GM23248 (cell line): ENCODE results near the gene HOTAIR. TPM values are rescaled to one million over a fixed set of nuclear protein-coding genes. Genes with fewer than 3 reads are reported as not detected.

Experiments used
- DNase-seq: peaks from one replicate; pipeline ENCODE4 v3.0.0-alpha.2; 2015
- H2AFZ ChIP-seq: fragments of 200-600 bp; sonication (generic); 2 replicates; pipeline ENCODE4 v1.6.1; 2016; ENCODE audit warnings: antibody characterized with exemption
- H3F3A ChIP-seq: fragments of 200-600 bp; sonication (generic); 2 replicates; pipeline ENCODE4 v1.6.1; 2016; ENCODE audit warnings: mild to moderate bottlenecking, antibody characterized with exemption, mixed run types; ENCODE audit not compliant: insufficient read depth
- H3K27ac ChIP-seq: fragments of 200-600 bp; sonication (generic); 2 replicates; pipeline ENCODE4 v1.5.1; 2016; ENCODE audit warnings: mild to moderate bottlenecking
- H3K27me3 ChIP-seq: fragments of 200-600 bp; sonication (generic); replicated peaks from 2 replicates; pipeline ENCODE4 v1.6.1; 2016; ENCODE audit warnings: mild to moderate bottlenecking; ENCODE audit not compliant: insufficient read depth
- H3K36me3 ChIP-seq: fragments of 200-600 bp; sonication (generic); 2 replicates; pipeline ENCODE4 v1.6.1; 2016; ENCODE audit warnings: low read depth, mild to moderate bottlenecking
- H3K4me1 ChIP-seq: fragments of 200-600 bp; sonication (generic); 2 replicates; pipeline ENCODE4 v1.6.1; 2016; ENCODE audit warnings: mild to moderate bottlenecking; ENCODE audit not compliant: insufficient read depth
- H3K4me2 ChIP-seq: fragments of 200-600 bp; sonication (generic); one replicate; pipeline ENCODE4 v1.6.1; 2016; ENCODE audit warnings: mild to moderate bottlenecking; ENCODE audit not compliant: unreplicated experiment
- H3K4me3 ChIP-seq: fragments of 200-600 bp; sonication (generic); 2 replicates; pipeline ENCODE4 v1.5.1; 2016; ENCODE audit warnings: mild to moderate bottlenecking
- H3K79me2 ChIP-seq: fragments of 200-600 bp; sonication (generic); 2 replicates; pipeline ENCODE4 v1.6.1; 2016; ENCODE audit warnings: mild to moderate bottlenecking; ENCODE audit not compliant: insufficient read depth
- H3K9ac ChIP-seq: fragments of 200-600 bp; sonication (generic); 2 replicates; pipeline ENCODE4 v1.6.1; 2016; ENCODE audit warnings: mild to moderate bottlenecking
- H3K9me2 ChIP-seq: fragments of 200-600 bp; sonication (generic); 2 replicates; pipeline ENCODE4 v1.6.1; 2016; ENCODE audit warnings: mixed run types, mild to moderate bottlenecking, moderate library complexity; ENCODE audit not compliant: insufficient read depth
- H3K9me3 ChIP-seq: fragments of 200-600 bp; sonication (generic); one replicate; pipeline ENCODE4 v1.6.1; 2017; ENCODE audit warnings: low read depth
- H4K20me1 ChIP-seq: fragments of 200-600 bp; sonication (generic); 2 replicates; pipeline ENCODE4 v1.6.0; 2016; ENCODE audit not compliant: insufficient read depth
- EZH2 ChIP-seq: fragments of 200-600 bp; sonication (generic); IDR thresholded peaks from 2 replicates; pipeline ENCODE4 v1.6.1; 2018; ENCODE audit warnings: antibody characterized with exemption, mild to moderate bottlenecking; ENCODE audit not compliant: insufficient read depth, poor library complexity, severe bottlenecking
- EZH2phosphoT487 ChIP-seq: fragments of 200-600 bp; sonication (generic); IDR thresholded peaks from 2 replicates; pipeline ENCODE4 v1.6.1; 2018; ENCODE audit warnings: antibody characterized with exemption, moderate library complexity, mild to moderate bottlenecking, low read depth; ENCODE audit not compliant: insufficient read depth
- WGBS, 2 experiments: methylation state at CpG; one replicate each; pipeline ENCODE4 v1.1.6; 2015 to 2017; ENCODE audit warnings: low lambda C conversion rate in 2 of 2, low coverage in 1 of 2; ENCODE audit errors: missing lambda C conversion rate in 2 of 2; 5-methylcytosine and 5-hydroxymethylcytosine counted together
- in situ Hi-C: fragments of 300-500 bp; cut with MboI; formaldehyde crosslinking; loops from 2 replicates; pipeline ENCODE4 v1.15.0; 2020
- polyA plus RNA-seq: library from polyadenylated mRNA; unstranded; fragments of >200 nt; fragmentation: Nextera tagmentation; extraction: Ambion mirVana; gene quantifications from 2 replicates; pipeline ENCODE4 v1.2.1, GENCODE V29; 2016
- total RNA-seq: library from RNA; depleted of rRNA; stranded (reverse); fragments of >200 nt; shearing (Covaris generic); gene quantifications from 2 replicates; pipeline ENCODE4 v1.2.3, GENCODE V29; 2014; rRNA removed

Gene HOTAIR
- total RNA-seq (not detected in 2 replicates), polyA plus RNA-seq (not detected in 2 replicates)

DNA sequence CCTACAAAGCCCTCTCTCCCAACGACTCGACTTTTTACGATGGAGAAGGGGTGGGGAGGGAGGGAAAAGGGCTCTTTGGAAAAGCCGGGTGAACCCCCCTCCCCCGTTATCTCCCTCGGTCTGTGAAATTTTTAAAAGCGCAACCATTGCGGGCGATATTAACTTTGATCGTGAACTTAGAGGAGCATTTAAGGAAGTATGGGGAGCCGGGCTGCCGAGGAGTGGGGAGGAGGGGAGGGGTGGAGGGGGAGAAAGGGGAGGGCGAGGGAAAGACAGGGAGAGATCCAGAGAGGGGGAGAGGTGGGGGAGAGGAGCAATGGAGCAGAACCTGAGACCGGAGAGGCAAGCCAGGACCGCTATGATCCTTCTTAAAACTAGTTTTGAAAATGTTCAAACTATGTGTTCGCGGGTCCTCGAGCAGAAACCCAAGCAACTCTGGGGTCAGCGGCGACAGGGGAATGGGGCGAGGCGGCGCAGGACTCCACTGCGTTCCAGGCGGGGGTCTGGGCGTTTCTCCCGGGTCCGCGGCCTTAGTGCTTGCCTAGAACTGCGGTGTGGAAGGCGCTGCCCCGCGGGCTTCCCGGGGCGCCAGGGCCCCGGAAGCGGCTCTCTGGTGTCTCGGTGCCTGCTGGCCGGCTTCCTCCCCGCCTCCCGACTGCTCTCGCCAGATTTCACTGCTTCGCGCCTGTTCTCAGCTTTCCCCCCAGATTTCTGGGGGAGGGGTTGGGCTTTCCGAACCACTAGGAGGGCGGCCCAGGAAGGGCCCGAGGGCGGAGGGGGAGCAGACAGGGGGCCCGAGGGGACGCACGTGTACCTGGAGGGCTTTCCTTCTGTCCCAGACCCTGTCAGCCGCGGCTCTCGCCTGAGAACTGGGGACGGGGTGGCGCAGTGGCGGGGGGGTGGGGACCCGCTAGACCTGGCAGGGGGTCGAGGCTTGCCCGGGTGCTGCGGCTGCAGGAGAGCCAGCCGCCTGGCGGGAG lies at the start of gene HOTAIR:
HOTAIR (minus strand) TSS at position 871 of the 980 bp plus-strand sequence.
- H3K27ac ChIP-seq = no peak within 1 kb of the TSS
- H3K36me3 ChIP-seq = no peaks in the 10 kb centered on the region
- no peaks in the 10 kb centered on the region for H3K4me1 ChIP-seq
- peak within 1 kb of the TSS; percentile 67 for H3K4me2 ChIP-seq
- TF ChIP-seq EZH2phosphoT487 (0 out of 2 replicates have a peak, but pooled peaks have one; percentile 72), EZH2 (peak; percentile 72)
- DNase-seq = peak; percentile 54
- H4K20me1 ChIP-seq = no peaks in the 10 kb centered on the region
- H3K4me3 ChIP-seq = peak within 1 kb of the TSS; percentile 45
- peak within 1 kb of the TSS; percentile 37 for H2AFZ ChIP-seq
- H3K9me2 ChIP-seq = no peaks in the 10 kb centered on the region
- peaks cover 99% of the 10 kb centered on the region for H3K27me3 ChIP-seq
- no peaks in the 10 kb centered on the region for H3K9me3 ChIP-seq
- in situ Hi-C loops = no loop called here
- 2 to 3% methylated on average over 39 to 60 of the region's 63 CpGs for WGBS, 2 experiments
- no peak within 1 kb of the TSS for H3K9ac ChIP-seq
- H3K79me2 ChIP-seq = no peaks in the 10 kb centered on the region
- H3F3A ChIP-seq = no peaks in the 10 kb centered on the region

DNA sequence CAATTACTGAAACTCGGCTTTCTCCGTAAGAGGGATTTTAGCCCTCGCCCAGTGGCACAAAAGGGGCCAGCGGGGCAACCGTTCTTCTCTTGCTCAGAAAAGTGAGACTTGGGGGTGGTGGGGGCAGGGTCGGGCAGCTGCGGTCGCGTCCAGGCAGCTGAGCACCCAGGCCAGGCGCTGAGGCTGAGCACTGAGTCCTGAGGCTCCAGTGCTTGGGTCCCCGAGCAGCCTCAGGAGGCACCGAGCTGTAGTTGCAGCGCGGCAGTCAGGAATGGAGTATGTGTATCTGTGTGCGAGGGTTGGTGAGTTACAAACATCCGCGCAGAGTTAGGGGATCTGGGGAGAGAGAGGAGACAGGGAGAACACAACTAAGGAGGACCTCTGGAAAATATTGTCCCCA lies 49.4 kb upstream of the HOTAIR start:
- H3K27ac ChIP-seq = peak overlapping the region; percentile 99
- H3K36me3 ChIP-seq = no peaks in the 10 kb centered on the region
- H3K4me3 ChIP-seq = peak overlapping the region; percentile 77
- H3K79me2 ChIP-seq = peaks cover 100% of the 10 kb centered on the region
- H2AFZ ChIP-seq = peak overlapping the region; percentile 47
- in situ Hi-C loops = loop anchor here (10.0 kb wide), 1 partner anchor 171 kb away; no protein-coding TSS in a partner anchor
- DNase-seq = peak; percentile 75
- TF ChIP-seq EZH2 (no peak), EZH2phosphoT487 (no peak; the same call in 1 of the 2 replicates)
- peaks cover 28% of the 10 kb centered on the region; the same call in 1 of the 2 replicates for H3F3A ChIP-seq
- no peaks in the 10 kb centered on the region for H3K9me2 ChIP-seq
- H3K4me2 ChIP-seq = peak overlapping the region; percentile 94
- peaks cover 75% of the 10 kb centered on the region for H3K4me1 ChIP-seq
- no peaks in the 10 kb centered on the region for H3K27me3 ChIP-seq
- H3K9me3 ChIP-seq = no peaks in the 10 kb centered on the region
- H4K20me1 ChIP-seq = no peaks in the 10 kb centered on the region
- 2% methylated on average over 17 of the region's 17 CpGs for WGBS, 2 experiments
- H3K9ac ChIP-seq = peak overlapping the region; percentile 97

DNA sequence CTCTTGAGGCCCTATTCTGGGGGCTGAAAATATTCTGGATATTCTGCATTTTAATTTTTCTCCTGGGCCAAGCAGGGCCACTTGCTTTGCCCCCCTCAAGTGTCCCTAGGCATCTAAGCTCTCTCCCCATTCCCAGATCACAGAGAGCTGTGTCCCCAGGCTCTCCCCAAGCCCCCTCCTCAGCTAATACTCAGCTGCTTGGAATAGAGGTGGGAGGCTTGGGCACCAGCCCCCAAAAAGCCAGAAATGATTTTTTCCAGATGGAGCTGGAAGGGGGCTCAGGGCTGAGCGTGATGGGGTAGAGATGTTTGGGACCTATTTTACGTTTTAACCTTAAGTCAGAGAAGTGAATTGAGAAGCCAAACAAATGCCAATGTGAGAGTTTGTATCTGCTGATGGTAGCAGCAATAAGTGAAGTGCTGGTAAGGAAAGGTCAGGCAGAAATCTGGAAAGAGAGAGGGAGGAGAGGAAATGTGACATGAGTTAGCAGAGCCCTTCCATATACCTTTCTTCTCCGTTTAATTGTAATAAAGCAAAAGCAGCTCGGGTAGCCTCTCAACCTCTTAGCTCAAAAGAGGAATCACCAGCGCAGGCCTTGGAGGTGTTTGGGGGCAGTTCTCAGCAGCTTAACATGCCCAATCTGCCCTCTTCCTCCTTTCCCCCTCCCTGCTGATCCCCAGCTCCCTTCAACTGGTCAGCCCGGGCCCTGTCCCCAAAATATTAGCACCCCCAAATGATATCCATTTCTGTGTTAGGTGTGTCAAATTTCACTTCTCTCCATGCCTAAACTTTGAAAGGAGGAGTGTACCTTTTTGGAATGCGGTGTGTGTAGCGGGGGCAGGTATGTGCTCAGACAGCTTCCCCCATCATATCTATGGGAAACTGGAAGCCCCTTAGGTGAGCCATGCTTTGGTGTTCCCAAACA lies 48.5 kb upstream of the HOTAIR start:
- in situ Hi-C loops = loop anchor here (10.0 kb wide), 1 partner anchor 172 kb away; no protein-coding TSS in a partner anchor
- Histone ChIP-seq H3K4me3 (peak overlapping the region; percentile 77), H3K9ac (peak overlapping the region; percentile 97), H3K9me3 (no peaks in the 10 kb centered on the region), H2AFZ (peak overlapping the region; percentile 47; the same call in 1 of the 2 replicates), H3K36me3 (no peaks in the 10 kb centered on the region), H3F3A (peaks cover 28% of the 10 kb centered on the region; the same call in 1 of the 2 replicates), H4K20me1 (no peaks in the 10 kb centered on the region), H3K4me1 (peaks cover 75% of the 10 kb centered on the region), H3K79me2 (peaks cover 100% of the 10 kb centered on the region), H3K27me3 (no peaks in the 10 kb centered on the region), H3K9me2 (no peaks in the 10 kb centered on the region), H3K4me2 (peak overlapping the region; percentile 94), H3K27ac (peak overlapping the region; percentile 99)
- 37 to 49% methylated on average over 8 of the region's 8 CpGs for WGBS, 2 experiments
- no peak for TF ChIP-seq EZH2phosphoT487
- no peak for TF ChIP-seq EZH2
- DNase-seq = peak; percentile 41
